ENCODE measurements around the gene JAK2.

Gene JAK2

GRCh38 chr9:4970970-4971641 lies 14.0 kb upstream of the JAK2 start:
- no peak for TF ChIP-seq EZH2phosphoT487 (IDR thresholded peaks at IDR 0.05; ENCODE audit: borderline replicate concordance, low read length)
- no peak for TF ChIP-seq CTCF (IDR thresholded peaks at IDR 0.05; ENCODE audit: low read depth, low read length, poor library complexity, severe bottlenecking)
- H3K27ac ChIP-seq (ENCODE audit: low read depth, low read length) = no peak overlapping the region
- no peaks in the 10 kb centered on the region for H3K9me3 ChIP-seq (ENCODE audit: control insufficient read depth, insufficient read depth, low read length)
- H3K4me1 ChIP-seq (ENCODE audit: control insufficient read depth, low read length) = peaks cover 13% of the 10 kb centered on the region
- H3K79me2 ChIP-seq (ENCODE audit: control insufficient read depth, low read length) = no peaks in the 10 kb centered on the region
- H3K9me2 ChIP-seq (replicated peaks; ENCODE audit: control insufficient read depth, low read length) = no peaks in the 10 kb centered on the region
- no peak overlapping the region for H3K4me3 ChIP-seq (ENCODE audit: low read length)
- H3K4me2 ChIP-seq (ENCODE audit: low read length) = peak overlapping the region; percentile 39
- H4K20me1 ChIP-seq (ENCODE audit: control insufficient read depth, insufficient read depth, low read depth, low read length) = no peaks in the 10 kb centered on the region
- no peaks in the 10 kb centered on the region for H3K27me3 ChIP-seq (ENCODE audit: control insufficient read depth, low read length)
- no peaks in the 10 kb centered on the region for H3K36me3 ChIP-seq (ENCODE audit: control insufficient read depth, low read length)
- H3F3A ChIP-seq (ENCODE audit: control insufficient read depth, insufficient read depth) = no peaks in the 10 kb centered on the region

DNA sequence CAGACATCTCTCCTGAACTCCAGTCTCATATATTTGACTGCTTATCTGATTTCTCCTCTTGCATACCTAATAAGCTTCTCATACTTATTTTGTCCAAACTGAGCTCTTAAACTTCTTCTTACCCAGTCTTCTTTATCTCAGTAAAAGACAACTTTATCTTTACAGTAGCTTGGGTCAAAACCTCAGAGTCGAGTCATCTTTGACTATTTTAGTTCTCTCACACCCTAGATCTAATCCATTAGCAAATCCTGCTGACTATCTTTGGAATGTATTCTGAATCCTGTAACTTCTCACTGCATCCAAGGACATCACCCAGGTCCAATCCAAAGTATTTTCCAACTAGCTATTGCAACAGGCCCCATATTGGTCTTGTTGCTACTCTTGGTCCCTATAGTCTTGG lies 11.8 kb upstream of the JAK2 start:
- no peak overlapping the region for H3K4me3 ChIP-seq (ENCODE audit: low read length)
- H3K27ac ChIP-seq (ENCODE audit: low read depth, low read length) = no peak overlapping the region
- no peaks in the 10 kb centered on the region for H3K36me3 ChIP-seq (ENCODE audit: control insufficient read depth, low read length)
- no peaks in the 10 kb centered on the region for H3F3A ChIP-seq (ENCODE audit: control insufficient read depth, insufficient read depth)
- H3K9me2 ChIP-seq (replicated peaks; ENCODE audit: control insufficient read depth, low read length) = no peaks in the 10 kb centered on the region
- TF ChIP-seq CTCF (IDR thresholded peaks at IDR 0.05; ENCODE audit: low read depth, low read length, poor library complexity, severe bottlenecking) (no peak), EZH2phosphoT487 (IDR thresholded peaks at IDR 0.05; ENCODE audit: borderline replicate concordance, low read length) (no peak)
- peaks cover 13% of the 10 kb centered on the region for H3K4me1 ChIP-seq (ENCODE audit: control insufficient read depth, low read length)
- H3K4me2 ChIP-seq (ENCODE audit: low read length) = no peak overlapping the region
- peaks cover 8% of the 10 kb centered on the region for H3K27me3 ChIP-seq (ENCODE audit: control insufficient read depth, low read length)
- H4K20me1 ChIP-seq (ENCODE audit: control insufficient read depth, insufficient read depth, low read depth, low read length) = no peaks in the 10 kb centered on the region
- no peaks in the 10 kb centered on the region for H3K9me3 ChIP-seq (ENCODE audit: control insufficient read depth, insufficient read depth, low read length)
- H3K79me2 ChIP-seq (ENCODE audit: control insufficient read depth, low read length) = no peaks in the 10 kb centered on the region

- Histone ChIP-seq H3K9me2 (replicated peaks; ENCODE audit: control insufficient read depth, low read length) (no peaks in the 10 kb centered on the region), H3K9me3 (ENCODE audit: control insufficient read depth, insufficient read depth, low read length) (no peaks in the 10 kb centered on the region), H3K27ac (ENCODE audit: low read depth, low read length) (no peak overlapping the region), H3K27me3 (ENCODE audit: control insufficient read depth, low read length) (peaks cover 9% of the 10 kb centered on the region), H3F3A (ENCODE audit: control insufficient read depth, insufficient read depth) (no peaks in the 10 kb centered on the region), H3K36me3 (ENCODE audit: control insufficient read depth, low read length) (no peaks in the 10 kb centered on the region), H3K4me3 (ENCODE audit: low read length) (no peak overlapping the region), H3K4me1 (ENCODE audit: control insufficient read depth, low read length) (peaks cover 13% of the 10 kb centered on the region), H3K79me2 (ENCODE audit: control insufficient read depth, low read length) (no peaks in the 10 kb centered on the region), H4K20me1 (ENCODE audit: control insufficient read depth, insufficient read depth, low read depth, low read length) (no peaks in the 10 kb centered on the region), H3K4me2 (ENCODE audit: low read length) (no peak overlapping the region)
- TF ChIP-seq EZH2phosphoT487 (IDR thresholded peaks at IDR 0.05; ENCODE audit: borderline replicate concordance, low read length) (no peak), CTCF (IDR thresholded peaks at IDR 0.05; ENCODE audit: low read depth, low read length, poor library complexity, severe bottlenecking) (no peak)
Measured at GRCh38 chr9:4973902-4974301, 11.2 kb upstream of the JAK2 start.

Measured in DOHH2 (cell line).